Myocyte (in vitro differentiated cells): Measurements from ENCODE around the gene ZNF891. TPM values are rescaled to one million over a fixed set of nuclear protein-coding genes. Genes with fewer than 3 reads are reported as not detected.
A peak's percentile ranks its signal among the peaks of the same experiment; 100 is the strongest.

ENCODE experiments used
- DNase-seq: peaks from one replicate; pipeline ENCODE4 v3.0.0-alpha.2; 2012; ENCODE audit warnings: low read depth
- total RNA-seq: library from RNA; depleted of rRNA; stranded (reverse); fragments of >200 nt; gene quantifications from 2 replicates; pipeline ENCODE4 v1.2.3, GENCODE V29; 2014

The ZNF891 gene
- total RNA-seq, 1 donor from 2014 or later: 1.2 TPM

DNA sequence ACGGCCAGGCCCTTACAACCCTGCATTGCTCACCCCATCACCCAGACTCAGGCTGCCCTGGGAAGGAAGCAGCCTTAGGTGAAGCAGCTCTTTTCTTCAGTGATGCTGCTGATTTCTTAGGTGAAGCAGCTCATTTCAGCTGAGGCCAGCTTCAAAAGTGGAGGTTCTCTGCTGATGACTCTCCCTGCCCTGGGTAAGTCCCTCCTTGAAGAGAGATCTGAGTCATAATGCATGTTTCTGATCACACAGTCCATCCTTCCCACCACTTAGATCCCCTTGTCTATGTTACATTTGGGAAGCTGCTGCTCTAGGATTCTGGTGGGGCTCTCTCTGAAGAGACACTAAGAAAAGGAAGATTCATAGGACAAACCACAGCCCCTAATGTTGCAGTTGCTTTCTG is 66.5 kb downstream of the ZNF891 start:
- no peak for DNase-seq

DNA sequence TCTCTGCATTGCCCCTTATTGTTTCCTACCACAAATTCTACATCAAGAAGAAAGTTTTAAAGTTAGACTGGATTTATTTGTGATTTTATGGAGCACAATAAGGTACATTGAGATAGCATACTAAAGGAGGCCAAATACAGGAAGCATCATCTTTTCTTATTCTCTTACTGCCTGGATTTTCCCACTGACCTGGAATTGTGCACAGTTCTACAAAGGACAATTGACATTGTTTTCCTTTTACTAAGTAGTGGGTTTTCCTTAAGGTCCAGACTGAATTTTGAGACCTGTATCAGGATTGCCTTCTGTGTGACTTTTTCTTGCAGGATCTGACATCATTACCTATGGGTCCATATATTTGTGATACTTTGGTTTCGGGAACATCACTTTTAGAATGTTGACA is 68.1 kb downstream of the ZNF891 start:
- no peak for DNase-seq

DNA sequence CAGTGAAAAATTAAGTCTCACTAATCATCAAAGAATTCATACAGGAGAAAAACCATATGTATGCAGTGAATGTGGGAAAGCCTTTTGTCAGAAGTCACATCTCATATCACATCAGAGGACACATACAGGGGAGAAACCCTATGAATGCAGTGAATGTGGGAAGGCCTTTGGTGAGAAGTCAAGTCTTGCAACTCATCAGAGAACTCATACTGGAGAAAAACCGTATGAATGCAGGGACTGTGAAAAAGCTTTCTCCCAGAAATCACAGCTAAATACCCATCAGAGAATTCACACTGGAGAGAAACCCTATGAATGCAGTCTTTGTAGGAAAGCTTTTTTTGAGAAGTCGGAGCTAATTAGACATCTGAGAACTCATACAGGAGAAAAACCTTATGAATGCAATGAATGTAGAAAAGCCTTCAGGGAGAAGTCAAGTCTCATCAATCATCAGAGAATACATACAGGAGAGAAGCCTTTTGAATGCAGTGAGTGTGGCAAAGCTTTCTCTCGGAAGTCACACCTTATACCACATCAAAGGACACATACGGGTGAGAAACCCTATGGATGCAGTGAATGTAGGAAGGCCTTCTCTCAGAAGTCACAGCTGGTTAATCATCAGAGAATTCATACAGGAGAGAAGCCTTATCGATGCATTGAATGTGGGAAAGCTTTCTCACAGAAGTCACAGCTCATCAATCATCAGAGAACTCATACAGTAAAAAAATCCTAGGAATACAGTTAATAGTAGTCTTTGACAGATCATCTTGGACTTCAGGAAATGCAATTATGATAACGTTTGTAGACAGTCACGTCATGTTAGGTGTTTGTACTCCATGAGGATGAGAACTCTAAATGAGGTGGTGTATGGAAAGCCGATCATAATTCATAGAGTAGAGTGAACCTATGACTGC is 71.6 kb downstream of the ZNF891 start:
- peak; percentile 9 for DNase-seq

DNA sequence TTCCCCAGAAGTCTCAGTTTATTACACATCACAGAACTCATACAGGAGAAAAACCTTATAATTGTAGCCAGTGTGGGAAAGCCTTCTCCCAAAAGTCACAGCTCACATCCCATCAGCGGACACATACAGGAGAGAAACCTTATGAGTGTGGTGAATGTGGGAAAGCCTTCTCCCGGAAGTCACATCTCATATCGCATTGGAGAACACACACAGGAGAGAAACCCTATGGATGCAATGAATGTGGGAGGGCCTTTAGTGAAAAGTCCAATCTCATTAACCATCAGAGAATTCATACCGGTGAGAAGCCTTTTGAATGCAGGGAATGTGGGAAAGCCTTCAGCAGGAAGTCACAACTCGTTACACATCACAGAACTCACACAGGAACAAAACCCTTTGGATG is 72.6 kb downstream of the ZNF891 start:
- peak; percentile 6 for DNase-seq

Other genes with a start within 250 kb of the ZNF891 start
- gene CHFR, start 242.7 kb downstream of the ZNF891 start, total RNA-seq: 26.6 and 34.8 TPM in 2 replicates
- 8.9 and 17.3 TPM in 2 replicates for gene ZNF605, start 174.0 kb downstream of the ZNF891 start, total RNA-seq
- 9.6 and 11.2 TPM in 2 replicates for gene ZNF26, start 143.9 kb downstream of the ZNF891 start, total RNA-seq
- 23.0 and 29.3 TPM in 2 replicates for gene ZNF84, start 92.8 kb downstream of the ZNF891 start, total RNA-seq
- gene ZNF140, start 49.4 kb downstream of the ZNF891 start, total RNA-seq: 15.1 and 19.4 TPM in 2 replicates
- 5.6 and 9.3 TPM in 2 replicates for gene ZNF10, start 353 bp upstream of the ZNF891 start, total RNA-seq
- 16.0 and 31.0 TPM in 2 replicates for gene ZNF268, start 51.2 kb upstream of the ZNF891 start, total RNA-seq
- gene ANHX, start 105.6 kb upstream of the ZNF891 start, total RNA-seq: not detected in 2 replicates